NOMO-1 treated with dmso at 0.1 percent for 144 hours (cell line): Measurements from ENCODE around the gene UBR4.
"Not testable (repeated sequence)": the region's sequence is repeated elsewhere in the genome, so short reads cannot be mapped to it uniquely, and the experiment has no call there.

Source experiments
- DNase-seq: peaks from one replicate; lab custom pipeline; 2025; ENCODE audit not compliant: unreplicated experiment; lab: John Stamatoyannopoulos, UW

Gene UBR4

GRCh38 chr1:19220080-19220846 is 10.2 kb upstream of the UBR4 start:
- DNase-seq: no peak

GRCh38 chr1:19219451-19219850 is 9.4 kb upstream of the UBR4 start:
- no peak for DNase-seq

- not testable (repeated sequence) for DNase-seq
Observed at GRCh38 chr1:19216585-19216984, 6.5 kb upstream of the UBR4 start.

- DNase-seq: no peak
Observed at GRCh38 chr1:19213580-19213979, 3.5 kb upstream of the UBR4 start.

- no peak for DNase-seq
Observed at GRCh38 chr1:19212167-19212566, 2.1 kb upstream of the UBR4 start.

- DNase-seq: no peak
Observed at GRCh38 chr1:19210772-19211549, 895 bp upstream of the UBR4 start.

GRCh38 chr1:19209439-19209989 is 552 bp downstream of the UBR4 start:
- DNase-seq: no peak

GRCh38 chr1:19208710-19209438 is 1.2 kb downstream of the UBR4 start:
- no peak for DNase-seq

GRCh38 chr1:19206947-19207346 is 3.1 kb downstream of the UBR4 start:
- no peak for DNase-seq

GRCh38 chr1:19205845-19206244 is 4.2 kb downstream of the UBR4 start:
- no peak for DNase-seq

- DNase-seq: no peak
Observed at GRCh38 chr1:19205403-19205802, 4.7 kb downstream of the UBR4 start.

GRCh38 chr1:19204446-19205266 is 5.4 kb downstream of the UBR4 start:
- DNase-seq: no peak

- no peak for DNase-seq
Observed at GRCh38 chr1:19203440-19203839, 6.6 kb downstream of the UBR4 start.

- no peak for DNase-seq
Observed at GRCh38 chr1:19202396-19202795, 7.7 kb downstream of the UBR4 start.

GRCh38 chr1:19199969-19200604 is 10.0 kb downstream of the UBR4 start:
- DNase-seq: no peak

- no peak for DNase-seq
Observed at GRCh38 chr1:19199329-19199968, 10.6 kb downstream of the UBR4 start.

GRCh38 chr1:19198820-19199219 is 11.2 kb downstream of the UBR4 start:
- no peak for DNase-seq

- no peak for DNase-seq
Observed at GRCh38 chr1:19197845-19198244, 12.2 kb downstream of the UBR4 start.

GRCh38 chr1:19196331-19196730 is 13.7 kb downstream of the UBR4 start:
- DNase-seq: no peak

GRCh38 chr1:19193004-19193403 is 17.1 kb downstream of the UBR4 start:
- DNase-seq: no peak
